Measurements from ENCODE around the gene CDY2A.
"Not testable (repeated sequence)": the region's sequence is repeated elsewhere in the genome, so short reads cannot be mapped to it uniquely, and the experiment has no call there.

DNA sequence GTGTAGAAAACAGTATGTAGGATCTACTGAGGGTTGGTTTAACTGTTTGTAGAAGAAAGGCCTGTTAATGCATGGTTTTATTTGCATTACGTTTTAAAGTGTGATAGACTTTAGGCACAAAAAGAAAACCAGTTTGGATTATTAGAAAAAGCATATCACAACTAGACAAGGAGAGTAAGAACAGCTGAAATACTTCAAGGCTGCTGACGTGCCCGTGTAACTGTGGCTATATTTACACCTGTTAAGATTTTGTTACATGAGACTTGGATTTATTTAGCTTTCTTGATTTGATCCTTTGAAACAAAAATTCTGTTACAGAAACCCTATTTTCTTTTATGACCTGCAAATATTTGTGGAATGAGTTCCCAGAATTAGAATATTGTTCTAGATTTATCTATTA lies 9.3 kb downstream of the CDY2A start:
- TF ChIP-seq, protein P1, sequence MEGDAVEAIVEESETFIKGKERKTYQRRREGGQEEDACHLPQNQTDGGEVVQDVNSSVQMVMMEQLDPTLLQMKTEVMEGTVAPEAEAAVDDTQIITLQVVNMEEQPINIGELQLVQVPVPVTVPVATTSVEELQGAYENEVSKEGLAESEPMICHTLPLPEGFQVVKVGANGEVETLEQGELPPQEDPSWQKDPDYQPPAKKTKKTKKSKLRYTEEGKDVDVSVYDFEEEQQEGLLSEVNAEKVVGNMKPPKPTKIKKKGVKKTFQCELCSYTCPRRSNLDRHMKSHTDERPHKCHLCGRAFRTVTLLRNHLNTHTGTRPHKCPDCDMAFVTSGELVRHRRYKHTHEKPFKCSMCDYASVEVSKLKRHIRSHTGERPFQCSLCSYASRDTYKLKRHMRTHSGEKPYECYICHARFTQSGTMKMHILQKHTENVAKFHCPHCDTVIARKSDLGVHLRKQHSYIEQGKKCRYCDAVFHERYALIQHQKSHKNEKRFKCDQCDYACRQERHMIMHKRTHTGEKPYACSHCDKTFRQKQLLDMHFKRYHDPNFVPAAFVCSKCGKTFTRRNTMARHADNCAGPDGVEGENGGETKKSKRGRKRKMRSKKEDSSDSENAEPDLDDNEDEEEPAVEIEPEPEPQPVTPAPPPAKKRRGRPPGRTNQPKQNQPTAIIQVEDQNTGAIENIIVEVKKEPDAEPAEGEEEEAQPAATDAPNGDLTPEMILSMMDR (IDR thresholded peaks at IDR 0.05; ENCODE audit: insufficient read depth, low read length, poor library complexity, severe bottlenecking): not testable (repeated sequence)
- not testable (repeated sequence) for TF ChIP-seq EZH2phosphoT487 (conservative IDR thresholded peaks at IDR 0.05; ENCODE audit: low read length)

Measured in SU-DHL-6 (cell line).